Measurements from ENCODE around the gene EPS8L1.

EPS8L1 gene

DNA sequence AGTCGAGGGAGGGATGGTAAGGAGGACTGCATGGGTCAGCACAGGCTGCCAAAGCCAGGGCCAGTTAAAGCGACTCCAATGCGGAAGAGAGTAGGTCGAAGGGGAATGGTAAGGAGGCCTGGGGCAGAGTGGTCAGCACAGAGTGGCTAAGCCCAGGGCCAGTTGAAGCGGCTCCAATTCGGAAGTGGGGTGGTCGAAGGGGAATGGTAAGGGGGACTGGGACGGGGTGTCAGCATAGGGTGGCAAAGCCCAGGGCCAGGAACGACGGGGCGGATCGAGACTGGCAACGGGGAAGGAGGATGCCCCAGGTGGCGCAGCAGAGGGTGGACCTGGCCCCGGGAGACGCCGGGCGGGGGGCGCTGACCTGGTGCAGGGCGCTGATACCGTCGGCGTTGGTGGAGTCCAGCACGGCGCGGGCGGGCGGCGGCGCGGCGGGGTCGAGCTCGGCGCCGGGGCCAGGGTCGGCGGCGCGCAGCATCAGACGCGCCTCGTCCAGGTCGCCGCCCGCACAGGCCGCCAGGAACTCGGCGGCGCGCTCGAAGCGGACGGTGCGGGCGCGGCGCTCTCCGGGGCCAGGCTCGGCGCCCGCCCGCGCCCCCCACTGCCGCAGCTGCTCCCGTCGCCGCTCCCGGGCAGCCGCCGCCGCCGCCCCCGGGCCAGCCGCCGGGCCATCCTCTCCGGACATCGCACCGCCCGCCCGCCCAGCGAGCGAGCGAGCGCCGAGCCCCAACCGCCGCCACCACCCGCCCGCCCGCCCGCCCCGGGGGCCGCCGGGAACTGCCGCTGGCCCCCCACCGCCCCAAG lies 41.4 kb downstream of the EPS8L1 start, which contains the start of gene PPP1R12C:
Gene PPP1R12C (minus strand): TSS at position 779 of the 804 bp plus-strand sequence. CDS start 94 bp downstream, at position 685.
- no peak for DNase-seq

- DNase-seq, result peak; percentile 98
These were observed 42.2 kb downstream of the EPS8L1 start for GRCh38 chr19:55117663-55118391.

DNA sequence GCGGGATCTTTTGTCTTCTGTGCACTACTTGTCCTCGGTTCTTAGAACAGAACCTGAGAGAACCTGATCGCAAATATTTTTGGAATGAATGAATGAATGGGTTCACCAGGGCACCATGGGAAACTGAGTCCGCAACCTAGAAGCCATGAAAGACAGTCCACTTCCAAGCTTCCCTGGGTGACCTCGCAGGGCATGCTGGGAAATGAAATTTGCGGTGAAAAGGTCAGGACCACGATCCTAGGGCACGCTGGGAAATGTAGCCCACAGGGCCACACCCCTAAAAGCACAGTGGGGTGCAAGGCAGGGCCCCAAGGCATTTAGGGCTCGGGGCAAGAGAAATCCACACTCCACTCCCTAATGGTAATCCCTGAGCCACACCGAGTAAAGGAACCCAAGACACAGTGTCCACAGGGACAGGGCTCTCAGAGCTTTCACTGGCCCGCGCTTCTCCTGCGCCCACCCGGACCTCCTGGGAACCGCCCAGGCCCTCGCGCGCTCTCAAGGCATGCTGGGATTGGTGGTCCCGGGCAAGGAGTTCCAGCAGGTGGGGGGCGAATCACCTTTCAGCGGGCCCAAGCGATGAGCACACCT lies 42.8 kb downstream of the EPS8L1 start:
- no peak for DNase-seq

DNA sequence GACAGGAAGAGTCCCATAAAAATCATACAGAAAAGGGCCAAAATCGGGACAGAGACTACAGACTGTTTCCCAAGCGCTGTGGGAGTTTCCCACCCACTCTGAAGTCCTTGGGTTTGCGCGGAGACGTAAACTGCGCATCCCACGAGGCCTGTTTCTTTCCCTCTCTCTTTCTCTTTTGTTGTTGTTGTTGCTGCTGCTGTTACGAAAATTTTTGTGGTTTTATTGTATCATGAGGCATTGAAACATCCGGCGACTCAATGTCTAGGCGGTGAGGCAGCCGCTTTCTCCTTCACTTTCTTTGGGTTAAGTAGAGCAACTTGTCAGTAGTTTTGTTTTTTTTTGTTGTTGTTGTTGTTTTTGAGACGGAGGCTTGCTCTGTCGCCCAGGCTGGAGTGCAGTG lies 43.4 kb downstream of the EPS8L1 start:
- DNase-seq, result no peak

GRCh38 chr19:55131421-55131820 lies 55.8 kb downstream of the EPS8L1 start:
- DNase-seq, result no peak

- no peak for DNase-seq
These were observed 56.9 kb downstream of the EPS8L1 start for GRCh38 chr19:55132453-55133129.

DNA sequence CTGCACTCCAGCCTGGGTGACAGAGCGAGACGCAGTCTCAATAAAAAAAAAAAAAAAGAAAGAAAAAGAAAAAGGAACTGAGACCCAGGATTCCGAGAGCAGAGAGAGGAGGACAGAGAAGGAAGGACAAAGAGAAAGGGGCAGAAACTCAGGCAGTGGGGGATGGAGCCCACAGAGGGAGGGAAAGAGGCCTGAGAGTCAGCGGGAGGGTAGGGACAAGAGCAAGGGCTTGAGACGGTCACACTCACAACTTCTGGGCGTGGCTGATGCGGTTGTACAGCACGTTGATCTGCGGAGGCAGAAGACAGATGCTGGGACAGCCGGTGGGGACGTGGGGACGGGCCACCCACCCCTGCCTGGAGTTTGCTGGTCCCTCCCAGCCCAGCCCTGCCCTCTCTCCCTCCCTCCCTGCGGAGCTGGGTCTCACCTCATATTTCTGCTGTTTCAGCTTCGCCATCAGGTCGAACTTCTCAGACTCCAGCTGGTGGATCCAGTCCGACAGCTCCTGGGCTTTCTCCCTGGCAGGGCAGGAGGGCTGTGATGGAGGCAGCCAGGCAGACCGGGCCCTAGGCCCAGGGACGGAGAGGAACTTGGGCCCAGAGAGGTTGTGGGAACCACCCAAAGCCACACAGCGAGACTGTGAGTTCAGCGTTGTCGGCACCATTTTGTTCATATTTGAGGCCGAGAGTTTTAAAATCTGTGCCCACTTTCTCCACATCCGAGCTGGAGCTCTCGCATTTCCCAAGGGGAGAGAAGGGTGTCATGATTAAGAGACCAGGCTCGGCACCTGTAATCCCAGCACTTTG lies 58.2 kb downstream of the EPS8L1 start:
- DNase-seq, result no peak

- DNase-seq, result no peak
These were observed 59.1 kb downstream of the EPS8L1 start for GRCh38 chr19:55134736-55135135.

DNA sequence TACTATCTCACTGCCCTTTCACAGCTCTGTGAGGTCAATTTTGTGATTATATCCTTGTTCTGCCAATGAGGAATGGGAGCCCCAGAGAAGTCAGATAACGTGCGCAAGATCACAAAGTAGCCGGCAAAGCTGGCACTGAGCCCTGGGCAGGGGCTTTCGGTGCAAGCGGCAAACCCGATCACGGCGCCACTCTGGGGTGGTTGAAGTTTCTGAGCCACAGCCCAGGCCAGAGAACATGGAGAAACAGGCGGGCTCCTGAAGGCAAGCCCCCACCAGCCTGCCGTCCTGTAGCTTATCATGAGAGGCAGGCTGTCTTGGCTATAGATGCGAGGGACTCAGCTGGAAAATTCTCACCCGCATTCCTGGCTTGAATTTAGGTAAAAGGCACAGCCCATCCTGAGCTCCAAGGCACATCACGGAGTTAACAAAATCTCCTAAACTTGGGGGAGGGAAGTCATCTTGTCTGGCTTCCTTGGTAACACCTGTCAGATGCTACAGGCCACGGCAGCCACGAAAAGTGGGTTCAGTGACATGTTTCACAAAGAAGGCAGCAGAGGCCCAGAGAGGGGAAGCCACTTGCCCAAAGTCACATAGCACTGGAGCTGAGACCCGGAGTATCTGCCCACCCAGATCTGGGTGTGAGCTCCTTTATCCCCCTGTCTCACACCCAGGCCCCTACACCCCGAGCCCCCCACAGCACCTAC lies 60.9 kb downstream of the EPS8L1 start:
- DNase-seq, result no peak
